ENCODE data around the gene PTGS1.

Gene PTGS1

DNA sequence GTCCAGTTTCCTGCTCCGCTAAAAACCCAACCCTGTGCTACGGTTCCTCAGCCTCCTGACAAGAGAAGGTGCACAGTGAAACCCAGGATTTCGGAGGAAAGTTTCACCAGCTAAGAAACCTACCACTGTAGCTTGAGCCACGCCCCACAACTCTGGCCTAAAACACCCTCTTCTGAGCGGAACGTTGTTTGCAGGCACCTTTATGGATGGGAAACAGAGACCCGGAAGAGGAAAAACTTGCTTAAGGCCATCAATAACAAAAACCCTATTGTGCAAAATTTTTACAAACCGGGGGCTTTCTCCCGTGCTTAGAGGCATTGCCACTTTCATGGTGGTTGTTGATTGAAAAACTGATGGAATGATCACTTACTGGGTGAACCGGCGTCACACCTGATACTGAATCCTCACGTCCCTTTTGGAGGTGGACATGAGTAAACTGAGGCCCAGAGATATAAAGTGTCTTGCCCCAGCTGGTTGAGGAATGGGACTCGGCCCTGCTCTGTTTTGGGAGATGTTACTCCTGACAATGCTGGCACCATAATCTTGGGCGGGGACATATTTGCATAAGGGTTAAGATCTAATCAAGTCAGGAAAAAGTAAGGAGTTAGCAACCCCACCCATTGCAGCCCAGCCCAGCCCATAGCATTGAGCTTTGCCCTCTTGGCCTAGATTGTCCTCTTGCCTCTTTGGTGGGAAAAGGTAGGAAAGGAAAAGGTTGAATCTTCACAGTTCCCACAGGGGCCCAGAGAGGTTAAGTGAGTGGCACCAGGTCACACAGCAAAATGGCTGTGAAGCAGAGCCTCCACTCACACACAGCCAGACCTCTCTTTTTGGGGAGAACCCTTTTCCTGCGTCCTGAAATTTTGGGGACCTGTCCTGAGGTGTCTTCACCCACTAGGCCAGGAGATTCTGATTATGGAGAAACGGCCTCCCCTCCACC is 23.2 kb upstream of the PTGS1 start:
- H3K4me3 ChIP-seq (ENCODE audit: low read depth, low read length) = peak overlapping the region; percentile 47
- TF ChIP-seq, protein P1, sequence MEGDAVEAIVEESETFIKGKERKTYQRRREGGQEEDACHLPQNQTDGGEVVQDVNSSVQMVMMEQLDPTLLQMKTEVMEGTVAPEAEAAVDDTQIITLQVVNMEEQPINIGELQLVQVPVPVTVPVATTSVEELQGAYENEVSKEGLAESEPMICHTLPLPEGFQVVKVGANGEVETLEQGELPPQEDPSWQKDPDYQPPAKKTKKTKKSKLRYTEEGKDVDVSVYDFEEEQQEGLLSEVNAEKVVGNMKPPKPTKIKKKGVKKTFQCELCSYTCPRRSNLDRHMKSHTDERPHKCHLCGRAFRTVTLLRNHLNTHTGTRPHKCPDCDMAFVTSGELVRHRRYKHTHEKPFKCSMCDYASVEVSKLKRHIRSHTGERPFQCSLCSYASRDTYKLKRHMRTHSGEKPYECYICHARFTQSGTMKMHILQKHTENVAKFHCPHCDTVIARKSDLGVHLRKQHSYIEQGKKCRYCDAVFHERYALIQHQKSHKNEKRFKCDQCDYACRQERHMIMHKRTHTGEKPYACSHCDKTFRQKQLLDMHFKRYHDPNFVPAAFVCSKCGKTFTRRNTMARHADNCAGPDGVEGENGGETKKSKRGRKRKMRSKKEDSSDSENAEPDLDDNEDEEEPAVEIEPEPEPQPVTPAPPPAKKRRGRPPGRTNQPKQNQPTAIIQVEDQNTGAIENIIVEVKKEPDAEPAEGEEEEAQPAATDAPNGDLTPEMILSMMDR (IDR thresholded peaks at IDR 0.05; ENCODE audit: low read depth, low read length) = no peak

GRCh38 chr9:122348288-122348777 is 22.5 kb upstream of the PTGS1 start:
- TF ChIP-seq, protein P1 (IDR thresholded peaks at IDR 0.05; ENCODE audit: low read depth, low read length) = no peak
- no peak overlapping the region for H3K4me3 ChIP-seq (ENCODE audit: low read depth, low read length)

DNA sequence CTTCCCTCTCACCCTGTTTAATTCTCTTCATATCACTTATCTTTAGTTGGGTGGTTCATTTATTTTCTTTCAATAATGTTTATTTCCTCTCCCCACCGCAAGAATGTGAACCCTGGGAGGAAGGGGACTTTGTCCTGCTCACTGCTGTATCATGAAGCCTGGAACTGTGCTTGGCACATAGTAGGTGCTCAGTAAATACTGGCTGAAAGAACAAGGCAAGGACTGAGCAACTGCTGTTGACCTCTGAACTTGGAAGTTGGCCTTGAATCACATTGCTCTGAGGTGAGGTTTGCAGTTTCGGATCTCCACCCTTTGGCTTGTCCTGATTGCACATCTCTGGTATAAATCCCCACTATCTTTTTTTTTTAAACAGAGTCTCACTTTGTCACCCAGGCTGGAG is 22.0 kb upstream of the PTGS1 start:
- H3K4me3 ChIP-seq (ENCODE audit: low read depth, low read length) = no peak overlapping the region
- TF ChIP-seq, protein P1 (IDR thresholded peaks at IDR 0.05; ENCODE audit: low read depth, low read length) = no peak

DNA sequence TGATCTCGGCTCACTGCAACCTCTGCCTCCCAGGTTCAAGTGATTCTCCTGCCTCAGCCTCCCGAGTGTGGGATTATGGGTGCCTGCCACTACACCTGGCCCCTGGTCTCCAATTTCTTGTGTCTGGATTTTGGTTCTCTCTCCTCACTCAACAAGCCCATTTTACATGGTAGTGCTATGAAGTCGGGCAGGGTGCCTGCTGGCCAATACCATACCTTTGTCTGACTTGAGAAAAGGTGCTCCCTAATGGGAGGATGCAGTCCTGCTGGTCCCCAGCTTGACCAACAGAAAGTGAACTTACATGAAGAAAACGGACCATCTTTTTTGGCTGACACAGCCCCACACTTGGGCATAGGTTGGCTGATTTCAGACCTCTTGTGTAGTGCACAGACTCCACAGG is 21.6 kb upstream of the PTGS1 start:
- TF ChIP-seq, protein P1 (IDR thresholded peaks at IDR 0.05; ENCODE audit: low read depth, low read length) = no peak
- no peak overlapping the region for H3K4me3 ChIP-seq (ENCODE audit: low read depth, low read length)

GRCh38 chr9:122350577-122351355 is 20.1 kb upstream of the PTGS1 start:
- TF ChIP-seq, protein P1 (IDR thresholded peaks at IDR 0.05; ENCODE audit: low read depth, low read length) = peak; percentile 93
- H3K4me3 ChIP-seq (ENCODE audit: low read depth, low read length) = no peak overlapping the region

DNA sequence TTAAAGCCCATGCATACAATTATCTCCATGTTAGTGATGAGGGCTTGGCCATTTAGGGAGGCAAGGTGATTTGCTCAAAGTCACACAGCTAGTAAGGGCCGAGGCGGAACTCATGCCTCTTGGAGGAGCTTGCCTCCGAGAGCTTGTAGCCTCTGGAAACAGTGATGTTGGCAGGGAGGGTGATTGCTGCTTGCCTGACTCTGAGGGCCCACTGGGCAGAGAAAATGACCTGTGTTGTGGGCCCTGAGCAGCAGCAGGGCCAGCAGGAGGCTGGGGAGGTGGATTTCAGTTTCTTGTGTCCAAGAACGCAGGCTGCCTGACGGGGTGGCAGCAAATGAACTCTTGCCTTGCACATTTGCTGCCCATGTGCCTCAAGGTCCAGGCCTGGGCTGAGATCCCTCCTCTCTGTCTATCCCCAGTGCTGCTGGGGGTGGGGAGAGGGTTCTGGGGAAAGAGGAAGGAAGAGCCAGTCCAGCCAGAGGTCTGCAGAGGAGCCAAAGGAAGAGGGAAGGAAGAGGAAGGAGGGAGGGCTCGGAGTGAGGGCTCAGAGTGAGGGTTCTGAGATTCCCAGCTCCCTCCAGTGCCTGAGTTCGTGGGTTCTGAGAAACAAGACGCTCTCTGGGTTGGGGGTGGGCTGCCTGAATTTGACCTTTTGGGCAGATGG is 16.2 kb upstream of the PTGS1 start:
- no peak overlapping the region for H3K4me3 ChIP-seq (ENCODE audit: low read depth, low read length)
- TF ChIP-seq, protein P1 (IDR thresholded peaks at IDR 0.05; ENCODE audit: low read depth, low read length) = no peak

Measured in WI38 (cell line).